Sigmoid colon (tissue), 7 donors: ENCODE measurements around the gene TAS2R43. TPM values are rescaled to one million over a fixed set of nuclear protein-coding genes. Genes with fewer than 3 reads are reported as not detected.
"Not testable (repeated sequence)": the region's sequence is repeated elsewhere in the genome, so short reads cannot be mapped to it uniquely, and the experiment has no call there.

Source experiments
- DNase-seq: peaks from one replicate; pipeline ENCODE4 v3.0.0-alpha.2; 2019
- H3K27ac ChIP-seq, 4 donors: fragments of 200-600 bp; sonication (generic); one replicate each; pipeline ENCODE4 v1.5.1; 2016 to 2019; ENCODE audit warnings: mild to moderate bottlenecking in 1 of 4
- H3K27me3 ChIP-seq, 3 donors: fragments of 200-600 bp; sonication (generic); one replicate each; pipeline ENCODE4 v1.5.1; 2019; ENCODE audit warnings: mild to moderate bottlenecking in 1 of 3
- H3K36me3 ChIP-seq, 4 donors: fragments of 200-600 bp; sonication (generic); one replicate each; pipeline ENCODE4 v1.5.1; 2016 to 2019
- H3K4me1 ChIP-seq, 4 donors: fragments of 200-600 bp; sonication (generic); one replicate each; pipeline ENCODE4 v1.5.1; 2017 to 2019
- H3K4me3 ChIP-seq, 4 donors: fragments of 200-600 bp; sonication (generic); one replicate each; pipeline ENCODE4 v1.5.1; 2017 to 2019; ENCODE audit warnings: mild to moderate bottlenecking in 2 of 4, moderate library complexity in 1 of 4
- H3K9me3 ChIP-seq, 4 donors: fragments of 200-600 bp in 3 of 4; sonication (generic) in 3 of 4; one replicate each; pipeline versions ENCODE4 v1.5.1 to v1.6.1; 2013 to 2019
- CTCF ChIP-seq, 4 experiments: fragments of 450-650 bp in 3 of 4; fragments of 200-600 bp in 1 of 4; IDR thresholded peaks; one replicate each; pipeline ENCODE4 v1.5.1; 2016 to 2019; ENCODE audit warnings: antibody characterized with exemption in 4 of 4, mild to moderate bottlenecking in 3 of 4, moderate library complexity in 2 of 4
- POLR2A ChIP-seq, 2 donors: fragments of 450-650 bp; IDR thresholded peaks; one replicate each; pipeline ENCODE4 v1.6.1; 2016; ENCODE audit warnings: antibody characterized with exemption in 2 of 2, mild to moderate bottlenecking in 2 of 2, moderate library complexity in 2 of 2
- WGBS, 2 donors: extraction: QIAGEN DNeasy Blood & Tissue Kit; methylation state at CpG; one replicate each; pipeline ENCODE4 v1.1.7; 2013; 5-methylcytosine and 5-hydroxymethylcytosine counted together
- intact Hi-C: fragments of 100-400 bp; cut with DNase I; formaldehyde crosslinking; loops from one replicate; pipeline ENCODE4 v1.15.1; 2023
- polyA plus RNA-seq, 3 donors: library from polyadenylated mRNA; stranded (reverse); fragments of 200-250 nt; gene quantifications; one replicate each; pipeline ENCODE4 v1.2.3, GENCODE V29; 2013
- small RNA-seq, 3 donors: library from RNA; depleted of rRNA; stranded (forward); fragments of <200 nt; gene quantifications; one replicate each; pipeline ENCODE3, GENCODE V24; 2016
- total RNA-seq, 4 donors: library from RNA; depleted of rRNA; stranded (reverse); fragments of >200 nt; gene quantifications; one replicate each; pipeline ENCODE4 v1.1.0, GENCODE V29; 2016
- donor health status: healthy with polysubstance abuse.
- donor health status: Bipolar disorder and iron deficiency.
- donor health status: healthy.

TAS2R43 gene
- total and polyA plus RNA-seq, 7 donors = 2.1 to 10.0 (median 3.6) TPM; not detected in 3

GRCh38 chr12:11055306-11055705, 36.8 kb downstream of the TAS2R43 start:
- Histone ChIP-seq H3K4me1 (no peaks in the 10 kb centered on the region), H3K36me3 (peaks cover 0 to 4% (median 0%) of the 10 kb centered on the region in 4 donors), H3K27ac (no peak overlapping the region), H3K4me3 (no peak overlapping the region), H3K9me3 (no peaks in the 10 kb centered on the region), H3K27me3 (no peaks in the 10 kb centered on the region)
- DNase-seq = no peak
- intact Hi-C loops = no loop called here
- 95 to 98% methylated on average over 2 of the region's 2 CpGs for WGBS, 2 donors
- no peak for TF ChIP-seq CTCF (IDR thresholded peaks at IDR 0.05)
- TF ChIP-seq POLR2A (IDR thresholded peaks at IDR 0.05) = no peak

DNA sequence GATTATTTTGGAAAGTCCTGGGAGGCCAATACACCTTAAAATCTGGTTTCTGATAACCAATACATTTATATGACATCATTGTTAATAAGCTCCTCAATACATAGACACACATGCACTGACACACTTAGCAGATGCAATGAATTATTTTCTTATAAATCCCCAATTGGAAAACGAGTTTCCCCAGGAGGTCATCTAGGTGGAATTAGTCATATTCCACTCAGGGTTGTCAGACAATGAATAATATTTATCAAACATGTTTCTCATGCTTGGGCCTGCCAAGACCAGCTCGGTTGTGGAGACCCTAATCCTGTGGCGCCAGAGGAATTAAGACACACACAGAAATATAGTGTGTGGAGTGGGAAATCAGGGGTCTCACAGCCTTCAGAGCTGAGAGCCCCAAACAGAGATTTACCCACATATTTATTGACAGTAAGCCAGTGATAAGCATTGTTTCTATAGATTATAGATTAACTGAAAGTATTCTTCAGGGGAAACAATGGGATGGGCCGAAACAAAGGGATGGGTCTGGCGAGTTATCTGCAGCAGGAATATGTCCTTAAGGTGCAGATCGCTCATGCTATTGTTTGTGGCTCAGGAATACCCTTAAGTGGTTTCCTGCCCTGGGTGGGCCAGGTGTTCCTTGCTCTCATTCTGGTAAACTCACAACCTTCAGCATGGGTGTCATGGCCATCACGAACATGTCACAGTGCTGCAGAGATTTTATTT, 42.1 kb downstream of the TAS2R43 start:
- H3K4me3 ChIP-seq, intact Hi-C loops, H3K27ac ChIP-seq, H3K4me1 ChIP-seq, H3K9me3 ChIP-seq, H3K27me3 ChIP-seq, DNase-seq: not testable (repeated sequence)
- H3K36me3 ChIP-seq = peaks cover 0 to 27% (median 0%) of the 10 kb centered on the region in 4 donors
- WGBS, 2 donors = 97% methylated on average over 7 of the region's 7 CpGs

- intact Hi-C loops, H3K9me3 ChIP-seq, DNase-seq, H3K4me3 ChIP-seq, H3K27me3 ChIP-seq, H3K4me1 ChIP-seq, H3K27ac ChIP-seq: not testable (repeated sequence)
- H3K36me3 ChIP-seq = peaks cover 0 to 15% (median 0%) of the 10 kb centered on the region in 4 donors
- 70 to 71% methylated on average over 2 of the region's 2 CpGs for WGBS, 2 donors
Measured at GRCh38 chr12:11041366-11041765, 50.7 kb downstream of the TAS2R43 start.

Small RNAs within 50 kb of the gene (small RNA-seq; reads per million reads assigned to genes)
- 0 reads per million in 3 donors for gene AC018630.1

Other genes starting within 250 kb of the TAS2R43 start
- 1 to 10 TPM in 3 of 4 donors, under 1 TPM in 1; 0.68 to 4.4 (median 1.4) TPM for gene PRR4, start 242.8 kb downstream of the TAS2R43 start, total RNA-seq
- 1 to 10 TPM in 2 of 3 donors, not detected in 1; 1.2 to 2.8 TPM for gene PRR4, start 242.8 kb downstream of the TAS2R43 start, polyA plus RNA-seq
- 10 to 100 TPM; 20.9 to 53.9 (median 25.1) TPM for gene PRH1, start 208.1 kb downstream of the TAS2R43 start, total RNA-seq
- gene PRH1, start 208.1 kb downstream of the TAS2R43 start, polyA plus RNA-seq = 1 to 10 TPM in 2 of 3 donors, not detected in 1; 2.1 to 2.6 TPM
- 1 to 10 TPM; 1.1 to 4.1 (median 2.8) TPM for gene TAS2R13, start 182.8 kb downstream of the TAS2R43 start, total RNA-seq
- gene TAS2R13, start 182.8 kb downstream of the TAS2R43 start, polyA plus RNA-seq = under 1 TPM in 1 of 3 donors, not detected in 2; 0.20 TPM
- gene PRH2, start 163.1 kb downstream of the TAS2R43 start, total RNA-seq = 1 to 10 TPM in 2 of 4 donors, not detected in 2; 1.2 to 1.4 TPM
- gene PRH2, start 163.1 kb downstream of the TAS2R43 start, polyA plus RNA-seq = not detected
- gene TAS2R14, start 153.1 kb downstream of the TAS2R43 start, total RNA-seq = 1 to 10 TPM; 3.3 to 6.9 (median 6.2) TPM
- 1 to 10 TPM in 1 of 3 donors, not detected in 2; 1.1 TPM for gene TAS2R14, start 153.1 kb downstream of the TAS2R43 start, polyA plus RNA-seq
- gene TAS2R50, start 105.4 kb downstream of the TAS2R43 start, total RNA-seq = 1 to 10 TPM; 1.4 to 4.6 (median 2.1) TPM
- gene TAS2R50, start 105.4 kb downstream of the TAS2R43 start, polyA plus RNA-seq = under 1 TPM in 1 of 3 donors, not detected in 2; 0.28 TPM
- 1 to 10 TPM; 2.6 to 6.4 (median 4.6) TPM for gene TAS2R20, start 94.0 kb downstream of the TAS2R43 start, total RNA-seq
- gene TAS2R20, start 94.0 kb downstream of the TAS2R43 start, polyA plus RNA-seq = under 1 TPM in 1 of 3 donors, not detected in 2; 0.50 TPM
- gene TAS2R19, start 69.7 kb downstream of the TAS2R43 start, total RNA-seq = 1 to 10 TPM; 5.0 to 8.6 (median 6.5) TPM
- under 1 TPM in 1 of 3 donors, not detected in 2; 0.41 TPM for gene TAS2R19, start 69.7 kb downstream of the TAS2R43 start, polyA plus RNA-seq
- 1 to 10 TPM; 3.9 to 9.2 (median 7.3) TPM for gene TAS2R31, start 60.9 kb downstream of the TAS2R43 start, total RNA-seq
- under 1 TPM in 1 of 3 donors, not detected in 2; 0.44 TPM for gene TAS2R31, start 60.9 kb downstream of the TAS2R43 start, polyA plus RNA-seq
- gene TAS2R46, start 30.0 kb downstream of the TAS2R43 start, total RNA-seq = 1 to 10 TPM; 2.3 to 5.0 (median 3.1) TPM
- under 1 TPM in 1 of 3 donors, not detected in 2; 0.07 TPM for gene TAS2R46, start 30.0 kb downstream of the TAS2R43 start, polyA plus RNA-seq
- gene TAS2R30, start 42.3 kb upstream of the TAS2R43 start, total RNA-seq = 10 to 100 TPM in 1 of 4 donors, 1 to 10 TPM in 3; 8.1 to 10.5 (median 9.4) TPM
- gene TAS2R30, start 42.3 kb upstream of the TAS2R43 start, polyA plus RNA-seq = under 1 TPM in 1 of 3 donors, not detected in 2; 0.36 TPM
- gene SMIM10L1, start 78.9 kb upstream of the TAS2R43 start, total RNA-seq = 10 to 100 TPM; 11.1 to 17.8 (median 14.3) TPM
- 1 to 10 TPM; 7.6 to 8.6 (median 7.8) TPM for gene SMIM10L1, start 78.9 kb upstream of the TAS2R43 start, polyA plus RNA-seq
- gene TAS2R42, start 94.6 kb upstream of the TAS2R43 start, total RNA-seq = not detected
- not detected for gene TAS2R42, start 94.6 kb upstream of the TAS2R43 start, polyA plus RNA-seq
- not detected for gene PRB3, start 177.4 kb upstream of the TAS2R43 start, total RNA-seq
- gene PRB3, start 177.4 kb upstream of the TAS2R43 start, polyA plus RNA-seq = not detected
- gene PRB4, start 218.1 kb upstream of the TAS2R43 start, total RNA-seq = not detected
- not detected for gene PRB4, start 218.1 kb upstream of the TAS2R43 start, polyA plus RNA-seq